A549 (cell line): Measurements from ENCODE around the gene TTC32. TPM values are rescaled to one million over a fixed set of nuclear protein-coding genes. Genes with fewer than 3 reads are reported as not detected.

Source experiments
- ATAC-seq, 2 experiments: fragments of 200-7000 bp in 1 of 2; fragments of >200 bp in 1 of 2; cut with Nextera tagmentation in 1 of 2; cut with Tn5 transposase in 1 of 2; 3 replicates each; pipeline versions ENCODE4 v1.8.0 to v1.9.1; 2018 to 2020; ENCODE audit warnings: mild to moderate bottlenecking in 1 of 2, moderate library complexity in 1 of 2
- CTCF ChIA-PET: fragments of 300-600 bp; sonication (Branson Sonifier 250); formaldehyde crosslinking; extraction: SDS; loops from one replicate; lab custom pipeline; 2021; ENCODE audit warnings: antibody characterized with exemption, inconsistent platforms; lab: Yijun Ruan, JAX
- POLR2A ChIA-PET: fragments of 350-600 bp; formaldehyde crosslinking; extraction: SDS; loops from one replicate; lab custom pipeline; 2021; ENCODE audit warnings: antibody characterized with exemption, inconsistent platforms; lab: Yijun Ruan, JAX
- DNase-seq, 2 experiments: peaks; one replicate each; pipeline versions ENCODE4 v3.0.0 to v3.0.0-alpha.2; 2011 to 2016; ENCODE audit warnings: low read depth in 1 of 2, low spot score in 1 of 2
- FAIRE-seq: peaks from 2 replicates; lab custom pipeline; 2011; peaks lifted over from hg19 to GRCh38; lab: Jason Lieb, UNC
- H3K27ac ChIP-seq, 2 experiments: fragments of >200 bp; sonication (Bioruptor Twin); formaldehyde crosslinking; 3 replicates each; pipeline ENCODE4 v1.5.1; 2016 to 2017
- H3K4me1 ChIP-seq: fragments of >200 bp; sonication (Bioruptor Twin); formaldehyde crosslinking; 3 replicates; pipeline ENCODE4 v1.6.1; 2016
- H3K4me2 ChIP-seq: fragments of >200 bp; sonication (Bioruptor Twin); formaldehyde crosslinking; 3 replicates; pipeline ENCODE4 v1.6.1; 2016
- H3K4me3 ChIP-seq: fragments of >200 bp; sonication (Bioruptor Twin); formaldehyde crosslinking; 3 replicates; pipeline ENCODE4 v1.5.1; 2016
- H3K9me3 ChIP-seq: fragments of >200 bp; sonication (Bioruptor Twin); formaldehyde crosslinking; 3 replicates; pipeline ENCODE4 v1.6.1; 2016
- BCL3 ChIP-seq: fragments of >200 bp; sonication (Bioruptor Twin); formaldehyde crosslinking; IDR thresholded peaks from 3 replicates; pipeline ENCODE4 v1.6.1; 2016
- BHLHE40 ChIP-seq: IDR thresholded peaks from 2 replicates; pipeline ENCODE4 v1.6.1; 2012; ENCODE audit warnings: low read depth, low read length, inconsistent platforms
- CBX2 ChIP-seq: fragments of 200-600 bp; sonication (generic); IDR thresholded peaks from 2 replicates; pipeline ENCODE4 v1.6.1; 2016; ENCODE audit warnings: low read depth, mild to moderate bottlenecking, borderline replicate concordance
- CBX8 ChIP-seq: fragments of 200-600 bp; sonication (generic); IDR thresholded peaks from 2 replicates; pipeline ENCODE4 v1.6.1; 2016
- CEBPB ChIP-seq, 2 experiments: fragments of >200 bp in 1 of 2; sonication (Bioruptor Twin) in 1 of 2; formaldehyde crosslinking in 1 of 2; IDR thresholded peaks; 2 replicates each; pipeline ENCODE4 v1.6.1; 2012 to 2016
- CHD2 ChIP-seq: fragments of 150-350 bp; IDR thresholded peaks from 2 replicates; pipeline ENCODE4 v1.6.1; 2014; ENCODE audit warnings: low read length; ENCODE audit not compliant: partially characterized antibody
- E2F6 ChIP-seq: IDR thresholded peaks from 2 replicates; pipeline ENCODE4 v1.6.1; 2012; ENCODE audit warnings: low read depth, borderline replicate concordance
- EHF ChIP-seq: fragments of 250-450 bp; sonication (Bioruptor Pico); IDR thresholded peaks from 2 replicates; pipeline ENCODE4 v1.5.0; 2020; ENCODE audit warnings: mild to moderate bottlenecking
- EHMT2 ChIP-seq: fragments of 200-600 bp; sonication (generic); IDR thresholded peaks from 2 replicates; pipeline ENCODE4 v1.6.1; 2016; ENCODE audit warnings: antibody characterized with exemption, low read depth, mild to moderate bottlenecking, moderate library complexity
- ESRRA ChIP-seq: fragments of 150-350 bp; IDR thresholded peaks from 2 replicates; pipeline ENCODE4 v1.6.1; 2014; ENCODE audit warnings: mild to moderate bottlenecking, low read length, borderline replicate concordance
- FOSL2 ChIP-seq, 2 experiments: fragments of 450-650 bp in 1 of 2; fragments of >200 bp in 1 of 2; sonication (Bioruptor Twin) in 1 of 2; formaldehyde crosslinking; IDR thresholded peaks; 2 replicates each; pipeline versions ENCODE4 v1.5.0 to v1.6.1; 2016 to 2020; ENCODE audit warnings: mild to moderate bottlenecking in 1 of 2, moderate library complexity in 1 of 2
- FOXS1 ChIP-seq: fragments of 250-450 bp; sonication (Bioruptor Pico); IDR thresholded peaks from 2 replicates; pipeline ENCODE4 v1.5.0; 2020; ENCODE audit warnings: mild to moderate bottlenecking, moderate library complexity
- GATA3 ChIP-seq: IDR thresholded peaks from 2 replicates; pipeline ENCODE4 v1.6.1; 2012; ENCODE audit warnings: borderline replicate concordance
- HES2 ChIP-seq: fragments of >200 bp; sonication (Bioruptor Twin); formaldehyde crosslinking; IDR thresholded peaks from 2 replicates; pipeline ENCODE4 v1.6.1; 2016
- HOXA7 ChIP-seq: fragments of 250-450 bp; sonication (Bioruptor Pico); IDR thresholded peaks from 2 replicates; pipeline ENCODE4 v1.5.0; 2020; ENCODE audit warnings: mild to moderate bottlenecking, moderate library complexity
- HOXB13 ChIP-seq: fragments of 250-450 bp; sonication (Bioruptor Pico); IDR thresholded peaks from 2 replicates; pipeline ENCODE4 v1.5.0; 2020; ENCODE audit warnings: low read depth, mild to moderate bottlenecking, moderate library complexity
- HOXB5 ChIP-seq: fragments of 250-450 bp; sonication (Bioruptor Pico); IDR thresholded peaks from 2 replicates; pipeline ENCODE4 v1.5.0; 2020; ENCODE audit warnings: mild to moderate bottlenecking, moderate library complexity
- JUN ChIP-seq, 2 experiments: fragments of >200 bp; sonication (Bioruptor Twin); formaldehyde crosslinking; IDR thresholded peaks; 2 replicates in 1 of 2; 3 replicates in 1 of 2; pipeline ENCODE4 v1.6.1; 2016 to 2017
- KDM1A ChIP-seq: fragments of 200-600 bp; sonication (generic); IDR thresholded peaks from 2 replicates; pipeline ENCODE4 v1.6.1; 2016; ENCODE audit warnings: low read depth, mild to moderate bottlenecking
- NFE2L2 ChIP-seq: fragments of 150-350 bp; conservative IDR thresholded peaks from 2 replicates; pipeline ENCODE4 v1.6.1; 2014; ENCODE audit warnings: low read length
- NR3C1 ChIP-seq: fragments of >200 bp; sonication (Bioruptor Twin); formaldehyde crosslinking; IDR thresholded peaks from 3 replicates; pipeline ENCODE4 v1.6.1; 2017
- RCOR1 ChIP-seq: fragments of 150-350 bp; IDR thresholded peaks from 2 replicates; pipeline ENCODE4 v1.6.1; 2014; ENCODE audit warnings: antibody characterized with exemption, low read length, low read depth
- SMC3 ChIP-seq: fragments of >200 bp; sonication (Bioruptor Twin); formaldehyde crosslinking; IDR thresholded peaks from 3 replicates; pipeline ENCODE4 v1.6.1; 2018; ENCODE audit warnings: inconsistent platforms
- TFCP2L1 ChIP-seq: fragments of 250-450 bp; sonication (Bioruptor Pico); IDR thresholded peaks from 2 replicates; pipeline ENCODE4 v1.5.0; 2021; ENCODE audit warnings: mild to moderate bottlenecking
- ZC3H11A ChIP-seq: fragments of 450-650 bp; IDR thresholded peaks from 2 replicates; pipeline ENCODE4 v1.6.1; 2014; ENCODE audit warnings: antibody characterized with exemption, mild to moderate bottlenecking
- ZSCAN20 ChIP-seq: fragments of 250-450 bp; sonication (Bioruptor Pico); IDR thresholded peaks from 2 replicates; pipeline ENCODE4 v1.8.0; 2022; ENCODE audit warnings: mild to moderate bottlenecking, moderate library complexity
- WGBS: methylation state at CpG from one replicate; pipeline ENCODE4 v1.1.6; 2017; ENCODE audit errors: missing lambda C conversion rate; 5-methylcytosine and 5-hydroxymethylcytosine counted together
- polyA plus RNA-seq, 4 experiments: library from polyadenylated mRNA; depleted of rRNA in 3 of 4; stranded (reverse); fragments of >200 nt; fragmentation: RNase III in 1 of 4; extraction: RNeasy Plus Mini Kit Qiagen cat#74134 plus additional on column Dnase treatment in 1 of 4; gene quantifications; 2 replicates in 3 of 4; 3 replicates in 1 of 4; pipeline ENCODE4 v1.2.3, GENCODE V29; 2011 to 2017

Gene TTC32
- polyA plus RNA-seq, 2 of the 4 experiments (the other 2 are of a cell fraction) = 22.4 to 37.1 TPM

- TF ChIP-seq NR3C1 = no peak
- TF ChIP-seq CBX8 = no peak
- no peak for TF ChIP-seq ZC3H11A
- TF ChIP-seq BHLHE40 = no peak
- no peak for TF ChIP-seq E2F6
- no peak for TF ChIP-seq ZSCAN20
- TF ChIP-seq RCOR1 = no peak
- peak; percentile 100 for TF ChIP-seq SMC3
- TF ChIP-seq TFCP2L1 (CRISPR knock-in tag) = no peak
- TF ChIP-seq CBX2 = no peak
- no peak for TF ChIP-seq EHF (CRISPR knock-in tag)
- no peak for TF ChIP-seq CEBPB (IDR thresholded peaks at IDR 0.05)
- no peak for TF ChIP-seq HES2
These were observed 38.3 kb downstream of the TTC32 start (continued) for GRCh38 chr2:19863303-19864041.

- no peak overlapping the region for H3K4me2 ChIP-seq
- H3K4me3 ChIP-seq = no peak overlapping the region
- no peak for DNase-seq
- TF ChIP-seq HOXA7 = no peak
- no peak for TF ChIP-seq HOXB5 (CRISPR knock-in tag)
- TF ChIP-seq FOSL2 (IDR thresholded peaks at IDR 0.05) = no peak
- TF ChIP-seq FOSL2 (CRISPR knock-in tag; IDR thresholded peaks at IDR 0.05) = no peak
- TF ChIP-seq FOXS1 (CRISPR knock-in tag) = no peak
- TF ChIP-seq GATA3 = no peak
- no peak for TF ChIP-seq JUN (IDR thresholded peaks at IDR 0.05)
- TF ChIP-seq EHMT2 = no peak
- no peak for TF ChIP-seq TFCP2L1 (CRISPR knock-in tag)
- no peak for TF ChIP-seq BHLHE40
- no peak for TF ChIP-seq BCL3
- TF ChIP-seq CHD2 = no peak
- no peak for FAIRE-seq
- 63% methylated on average over 1 of the region's 1 CpG for WGBS
- ATAC-seq = no peak
- no peaks in the 10 kb centered on the region for H3K9me3 ChIP-seq
- ChIA-PET CTCF (interaction anchor here (0.9 to 5.8 kb wide), 8 partner anchors 8 to 1343 kb away, joined by 3 to 61 read pairs (median 20); no protein-coding TSS in a partner anchor), POLR2A (no interaction called here)
- H3K27ac ChIP-seq = peak overlapping the region; percentile 69 to 77; a peak in 5 of 6 replicates
- H3K4me1 ChIP-seq = peaks cover 17% of the 10 kb centered on the region
These were observed 40.0 kb downstream of the TTC32 start for GRCh38 chr2:19861813-19862212.

- no peak for FAIRE-seq
- H3K9me3 ChIP-seq = no peaks in the 10 kb centered on the region
These were observed 41.8 kb downstream of the TTC32 start for GRCh38 chr2:19860022-19860421.

More at GRCh38 chr2:19860022-19860421, 41.8 kb downstream of the TTC32 start:
- no peak for TF ChIP-seq KDM1A
- TF ChIP-seq ZC3H11A = no peak
- TF ChIP-seq NFE2L2 = no peak
- no peak for TF ChIP-seq HOXB13
- TF ChIP-seq ESRRA = no peak
- 90% methylated on average over 6 of the region's 6 CpGs for WGBS
- Histone ChIP-seq H3K27ac (0 out of 6 replicates have a peak overlapping the region, but pooled peaks of 1 of the 2 experiments have one; percentile 17), H3K4me1 (peaks cover 17% of the 10 kb centered on the region), H3K4me2 (no peak overlapping the region), H3K4me3 (no peak overlapping the region)
- ATAC-seq (no peak), DNase-seq (peak in 1 of 2 experiments; percentile 18)
- ChIA-PET CTCF (interaction anchor here (5.5 kb wide), 1 partner anchor 492 kb away, joined by 61 read pairs; no protein-coding TSS in a partner anchor), POLR2A (no interaction called here)
